GM19035 (cell line): ENCODE results near the gene CYTH1.
"Not testable (repeated sequence)": the region's sequence is repeated elsewhere in the genome, so short reads cannot be mapped to it uniquely, and the experiment has no call there.

Experiments
- ATAC-seq: cut with Tn5 transposase; IDR thresholded peaks from one replicate; pipeline ENCODE4 v1.9.1; 2021; ENCODE audit not compliant: unreplicated experiment

Gene CYTH1

GRCh38 chr17:78789149-78789662, 7.1 kb upstream of the CYTH1 start:
- ATAC-seq = no peak

GRCh38 chr17:78788451-78788850, 6.4 kb upstream of the CYTH1 start:
- no peak for ATAC-seq

- ATAC-seq = no peak
Measured at GRCh38 chr17:78787444-78787843, 5.4 kb upstream of the CYTH1 start.

GRCh38 chr17:78785663-78786057, 3.6 kb upstream of the CYTH1 start:
- ATAC-seq = no peak

GRCh38 chr17:78785011-78785662, 3.1 kb upstream of the CYTH1 start:
- ATAC-seq = no peak

- ATAC-seq = no peak
Measured at GRCh38 chr17:78784352-78784751, 2.3 kb upstream of the CYTH1 start.

- ATAC-seq = no peak
Measured at GRCh38 chr17:78783711-78784324, 1.7 kb upstream of the CYTH1 start.

- ATAC-seq = no peak
Measured at GRCh38 chr17:78781104-78781892, 775 bp downstream of the CYTH1 start.

- ATAC-seq = no peak
Measured at GRCh38 chr17:78780335-78780734, 1.7 kb downstream of the CYTH1 start.

- no peak for ATAC-seq
Measured at GRCh38 chr17:78779850-78780249, 2.2 kb downstream of the CYTH1 start.

- not testable (repeated sequence) for ATAC-seq
Measured at GRCh38 chr17:78779286-78779651, 2.8 kb downstream of the CYTH1 start.

GRCh38 chr17:78777881-78778280, 4.2 kb downstream of the CYTH1 start:
- no peak for ATAC-seq

- ATAC-seq = no peak
Measured at GRCh38 chr17:78774956-78775571, 7.0 kb downstream of the CYTH1 start.

- no peak for ATAC-seq
Measured at GRCh38 chr17:78774453-78774852, 7.6 kb downstream of the CYTH1 start.

- no peak for ATAC-seq
Measured at GRCh38 chr17:78771758-78772382, 10.2 kb downstream of the CYTH1 start.

- no peak for ATAC-seq
Measured at GRCh38 chr17:78769196-78769773, 12.8 kb downstream of the CYTH1 start.

GRCh38 chr17:78767806-78768205, 14.3 kb downstream of the CYTH1 start:
- ATAC-seq = no peak

- ATAC-seq = no peak
Measured at GRCh38 chr17:78766743-78767294, 15.3 kb downstream of the CYTH1 start.

- no peak for ATAC-seq
Measured at GRCh38 chr17:78766225-78766624, 15.8 kb downstream of the CYTH1 start.

- no peak for ATAC-seq
Measured at GRCh38 chr17:78765821-78766220, 16.3 kb downstream of the CYTH1 start.
